GM12878 (cell line): ENCODE measurements around the gene PCED1A.

Source experiments
- EP300 ChIP-seq, 2 experiments: fragments of 150-350 bp in 1 of 2; IDR thresholded peaks; 2 replicates each; pipeline ENCODE4 v1.6.1; 2011 to 2012; ENCODE audit warnings: low read depth in 2 of 2, low read length in 2 of 2, borderline replicate concordance in 1 of 2, improper control_type of control experiment in 1 of 2, inconsistent platforms in 1 of 2; ENCODE audit not compliant: control insufficient read depth in 1 of 2
- NFIC ChIP-seq: IDR thresholded peaks from 2 replicates; pipeline ENCODE4 v1.6.1; 2012; ENCODE audit warnings: low read depth, mild to moderate bottlenecking, inconsistent platforms, low read length, moderate library complexity
- RB1 ChIP-seq: fragments of 450-650 bp; formaldehyde crosslinking; IDR thresholded peaks from 2 replicates; pipeline ENCODE4 v1.6.1; 2017; ENCODE audit warnings: mild to moderate bottlenecking, borderline replicate concordance

DNA sequence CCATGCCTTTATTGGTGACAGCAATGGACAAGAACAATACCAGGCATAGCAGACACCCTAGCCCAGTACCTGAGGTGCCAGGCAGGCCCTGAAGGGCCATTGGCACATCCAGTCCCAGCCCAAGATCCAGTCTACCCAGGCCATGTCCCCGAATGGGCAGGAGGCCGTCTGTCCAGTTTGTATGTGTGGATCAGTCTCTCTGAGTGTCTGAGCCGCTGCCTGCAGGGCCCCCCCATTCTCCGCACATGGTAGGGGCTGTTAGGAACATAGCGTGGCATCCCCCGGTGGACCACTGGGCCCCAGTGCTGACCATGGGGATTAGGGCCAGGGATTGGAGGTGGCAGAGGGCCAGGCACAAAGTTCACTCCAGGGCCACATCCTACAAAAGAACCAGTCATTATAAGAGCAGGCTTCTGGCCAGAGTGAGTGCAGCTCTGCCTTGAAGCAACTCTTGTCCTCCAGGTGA lies 5.1 kb downstream of the PCED1A start:
- TF ChIP-seq EP300 (IDR thresholded peaks at IDR 0.05; ENCODE audit: borderline replicate concordance in 1 of 2, control insufficient read depth in 1 of 2, low read depth in 2 of 2, low read length in 2 of 2) (no peak), RB1 (no peak), NFIC (no peak)
